A549 (cell line): ENCODE results near the gene ERGIC1. TPM values are rescaled to one million over a fixed set of nuclear protein-coding genes. Genes with fewer than 3 reads are reported as not detected.

Source experiments
- BCL3 ChIP-seq: fragments of >200 bp; sonication (Bioruptor Twin); formaldehyde crosslinking; IDR thresholded peaks from 3 replicates; pipeline ENCODE4 v1.6.1; 2016
- CBX2 ChIP-seq: fragments of 200-600 bp; sonication (generic); IDR thresholded peaks from 2 replicates; pipeline ENCODE4 v1.6.1; 2016; ENCODE audit warnings: low read depth, mild to moderate bottlenecking, borderline replicate concordance
- CBX8 ChIP-seq: fragments of 200-600 bp; sonication (generic); IDR thresholded peaks from 2 replicates; pipeline ENCODE4 v1.6.1; 2016
- E2F6 ChIP-seq: IDR thresholded peaks from 2 replicates; pipeline ENCODE4 v1.6.1; 2012; ENCODE audit warnings: low read depth, borderline replicate concordance
- EHMT2 ChIP-seq: fragments of 200-600 bp; sonication (generic); IDR thresholded peaks from 2 replicates; pipeline ENCODE4 v1.6.1; 2016; ENCODE audit warnings: antibody characterized with exemption, low read depth, mild to moderate bottlenecking, moderate library complexity
- EP300 ChIP-seq, 2 experiments: fragments of >200 bp; sonication (Bioruptor Twin); formaldehyde crosslinking; IDR thresholded peaks; 2 replicates in 1 of 2; 3 replicates in 1 of 2; pipeline ENCODE4 v1.6.1; 2016 to 2017
- ESRRA ChIP-seq: fragments of 150-350 bp; IDR thresholded peaks from 2 replicates; pipeline ENCODE4 v1.6.1; 2014; ENCODE audit warnings: mild to moderate bottlenecking, low read length, borderline replicate concordance
- FOSB ChIP-seq: fragments of 250-450 bp; sonication (Bioruptor Pico); IDR thresholded peaks from 2 replicates; pipeline ENCODE4 v1.5.0; 2020; ENCODE audit warnings: mild to moderate bottlenecking, moderate library complexity
- FOSL2 ChIP-seq, 2 experiments: fragments of 450-650 bp in 1 of 2; fragments of >200 bp in 1 of 2; sonication (Bioruptor Twin) in 1 of 2; formaldehyde crosslinking; IDR thresholded peaks; 2 replicates each; pipeline versions ENCODE4 v1.5.0 to v1.6.1; 2016 to 2020; ENCODE audit warnings: mild to moderate bottlenecking in 1 of 2, moderate library complexity in 1 of 2
- FOXS1 ChIP-seq: fragments of 250-450 bp; sonication (Bioruptor Pico); IDR thresholded peaks from 2 replicates; pipeline ENCODE4 v1.5.0; 2020; ENCODE audit warnings: mild to moderate bottlenecking, moderate library complexity
- HDAC2 ChIP-seq: fragments of 200-600 bp; sonication (generic); IDR thresholded peaks from 2 replicates; pipeline ENCODE4 v1.6.1; 2016
- HES2 ChIP-seq: fragments of >200 bp; sonication (Bioruptor Twin); formaldehyde crosslinking; IDR thresholded peaks from 2 replicates; pipeline ENCODE4 v1.6.1; 2016
- HEYL ChIP-seq: fragments of 250-450 bp; sonication (Bioruptor Pico); IDR thresholded peaks from 2 replicates; pipeline ENCODE4 v1.8.0; 2021; ENCODE audit warnings: mild to moderate bottlenecking, moderate library complexity
- JUNB ChIP-seq: fragments of >200 bp; sonication (Bioruptor Twin); formaldehyde crosslinking; IDR thresholded peaks from 2 replicates; pipeline ENCODE4 v1.6.1; 2016
- KDM1A ChIP-seq: fragments of 200-600 bp; sonication (generic); IDR thresholded peaks from 2 replicates; pipeline ENCODE4 v1.6.1; 2016; ENCODE audit warnings: low read depth, mild to moderate bottlenecking
- MAX ChIP-seq: IDR thresholded peaks from 2 replicates; pipeline ENCODE4 v1.6.1; 2012
- MAZ ChIP-seq: fragments of 150-350 bp; IDR thresholded peaks from 2 replicates; pipeline ENCODE4 v1.6.1; 2014; ENCODE audit warnings: antibody characterized with exemption, low read depth, low read length, borderline replicate concordance
- NFE2L2 ChIP-seq: fragments of 150-350 bp; conservative IDR thresholded peaks from 2 replicates; pipeline ENCODE4 v1.6.1; 2014; ENCODE audit warnings: low read length
- NPAS2 ChIP-seq: fragments of 250-450 bp; sonication (Bioruptor Pico); IDR thresholded peaks from 2 replicates; pipeline ENCODE4 v1.8.0; 2022; ENCODE audit warnings: mild to moderate bottlenecking, moderate library complexity, borderline replicate concordance
- NR3C1 ChIP-seq: fragments of >200 bp; sonication (Bioruptor Twin); formaldehyde crosslinking; IDR thresholded peaks from 3 replicates; pipeline ENCODE4 v1.6.1; 2017
- PBX3 ChIP-seq: IDR thresholded peaks from 2 replicates; pipeline ENCODE4 v1.6.1; 2012
- POLR2AphosphoS2 ChIP-seq: conservative IDR thresholded peaks from 2 replicates; pipeline ENCODE4 v1.6.1; 2012; ENCODE audit warnings: low read length, improper control_type of control experiment, inconsistent platforms
- RAD21 ChIP-seq, 2 experiments: fragments of >200 bp in 1 of 2; sonication (Bioruptor Twin) in 1 of 2; formaldehyde crosslinking in 1 of 2; IDR thresholded peaks in 1 of 2; conservative IDR thresholded peaks in 1 of 2; 2 replicates in 1 of 2; 3 replicates in 1 of 2; pipeline ENCODE4 v1.6.1; 2012 to 2018; ENCODE audit warnings: inconsistent platforms in 1 of 2
- RARB ChIP-seq: fragments of 250-450 bp; sonication (Bioruptor Pico); IDR thresholded peaks from 2 replicates; pipeline ENCODE4 v1.8.0; 2021; ENCODE audit warnings: mild to moderate bottlenecking, moderate library complexity
- RCOR1 ChIP-seq: fragments of 150-350 bp; IDR thresholded peaks from 2 replicates; pipeline ENCODE4 v1.6.1; 2014; ENCODE audit warnings: antibody characterized with exemption, low read length, low read depth
- REST ChIP-seq: fragments of 200-600 bp; sonication (generic); IDR thresholded peaks from 2 replicates; pipeline ENCODE4 v1.6.1; 2016; ENCODE audit warnings: antibody characterized with exemption, mild to moderate bottlenecking, moderate library complexity
- RNF2 ChIP-seq: fragments of 200-600 bp; sonication (generic); IDR thresholded peaks from 2 replicates; pipeline ENCODE4 v1.6.1; 2016; ENCODE audit warnings: low read depth, mild to moderate bottlenecking, antibody characterized with exemption, moderate library complexity, borderline replicate concordance
- SMC3 ChIP-seq: fragments of >200 bp; sonication (Bioruptor Twin); formaldehyde crosslinking; IDR thresholded peaks from 3 replicates; pipeline ENCODE4 v1.6.1; 2018; ENCODE audit warnings: inconsistent platforms
- SREBF2 ChIP-seq: fragments of 450-650 bp; IDR thresholded peaks from 2 replicates; pipeline ENCODE4 v1.6.1; 2014; ENCODE audit warnings: mild to moderate bottlenecking, moderate library complexity
- TFCP2L1 ChIP-seq: fragments of 250-450 bp; sonication (Bioruptor Pico); IDR thresholded peaks from 2 replicates; pipeline ENCODE4 v1.5.0; 2021; ENCODE audit warnings: mild to moderate bottlenecking
- TP53 ChIP-seq: fragments of 250-450 bp; sonication (Bioruptor Pico); IDR thresholded peaks from 2 replicates; pipeline ENCODE4 v1.5.0; 2021; ENCODE audit warnings: mild to moderate bottlenecking, moderate library complexity
- USF2 ChIP-seq: fragments of 450-650 bp; IDR thresholded peaks from 2 replicates; pipeline ENCODE4 v1.6.1; 2014; ENCODE audit warnings: antibody characterized with exemption
- ZC3H11A ChIP-seq: fragments of 450-650 bp; IDR thresholded peaks from 2 replicates; pipeline ENCODE4 v1.6.1; 2014; ENCODE audit warnings: antibody characterized with exemption, mild to moderate bottlenecking
- ZFP36 ChIP-seq: fragments of 450-650 bp; IDR thresholded peaks from 2 replicates; pipeline ENCODE4 v1.6.1; 2014; ENCODE audit warnings: borderline replicate concordance; ENCODE audit not compliant: partially characterized antibody
- ZSCAN20 ChIP-seq: fragments of 250-450 bp; sonication (Bioruptor Pico); IDR thresholded peaks from 2 replicates; pipeline ENCODE4 v1.8.0; 2022; ENCODE audit warnings: mild to moderate bottlenecking, moderate library complexity
- polyA plus RNA-seq, 4 experiments: library from polyadenylated mRNA; depleted of rRNA in 3 of 4; stranded (reverse); fragments of >200 nt; fragmentation: RNase III in 1 of 4; extraction: RNeasy Plus Mini Kit Qiagen cat#74134 plus additional on column Dnase treatment in 1 of 4; gene quantifications; 2 replicates in 3 of 4; 3 replicates in 1 of 4; pipeline ENCODE4 v1.2.3, GENCODE V29; 2011 to 2017

ERGIC1 gene
- polyA plus RNA-seq, 2 of the 4 experiments (the other 2 are of a cell fraction) = 176 to 304 TPM

- no peak for TF ChIP-seq FOSL2 (IDR thresholded peaks at IDR 0.05)
- TF ChIP-seq FOSL2 (CRISPR knock-in tag; IDR thresholded peaks at IDR 0.05) = peak; percentile 20
- no peak for TF ChIP-seq CBX8
- TF ChIP-seq POLR2AphosphoS2 = no peak
- TF ChIP-seq RNF2 = no peak
- TF ChIP-seq CBX2 = no peak
- no peak for TF ChIP-seq ZFP36
- no peak for TF ChIP-seq TFCP2L1 (CRISPR knock-in tag)
- no peak for TF ChIP-seq ESRRA
- no peak for TF ChIP-seq HEYL (CRISPR knock-in tag)
- no peak for TF ChIP-seq SREBF2
- TF ChIP-seq RAD21 (conservative IDR thresholded peaks at IDR 0.05 in 1 of 2, IDR thresholded peaks at IDR 0.05 in 1 of 2) = peak; percentile 92 to 97
- TF ChIP-seq RCOR1 = no peak
- no peak for TF ChIP-seq EHMT2
- TF ChIP-seq E2F6 = no peak
- peak; percentile 78; the same call in 1 of the 2 replicates for TF ChIP-seq FOXS1 (CRISPR knock-in tag)
- TF ChIP-seq PBX3 = no peak
- TF ChIP-seq FOSB (CRISPR knock-in tag) = no peak
- TF ChIP-seq KDM1A = no peak
- no peak for TF ChIP-seq HES2
- TF ChIP-seq ZC3H11A = no peak
- no peak for TF ChIP-seq REST
- no peak for TF ChIP-seq MAZ
- peak; percentile 96 for TF ChIP-seq SMC3
- TF ChIP-seq USF2 = no peak
- no peak for TF ChIP-seq NPAS2 (CRISPR knock-in tag)
- no peak for TF ChIP-seq EP300 (IDR thresholded peaks at IDR 0.05)
- TF ChIP-seq ZSCAN20 = 0 out of 2 replicates have a peak, but pooled peaks have one; percentile 3
- no peak for TF ChIP-seq HDAC2
- TF ChIP-seq TP53 (CRISPR knock-in tag) = no peak
- no peak for TF ChIP-seq JUNB
- no peak for TF ChIP-seq BCL3
- TF ChIP-seq NFE2L2 = no peak
- TF ChIP-seq NR3C1 = no peak
- TF ChIP-seq RARB (CRISPR knock-in tag) = peak; percentile 66; the same call in 1 of the 2 replicates
- TF ChIP-seq MAX = peak; percentile 78
Measured at GRCh38 chr5:172932313-172933017, 98.4 kb downstream of the ERGIC1 start (continued).
